NCI-H460 (cell line): Measurements from ENCODE around the gene MYO5A. TPM values are rescaled to one million over a fixed set of nuclear protein-coding genes. Genes with fewer than 3 reads are reported as not detected.

Experiments
- DNase-seq: peaks from one replicate; pipeline ENCODE4 v3.0.0-alpha.2; 2016; ENCODE audit warnings: low read depth; ENCODE audit errors: extremely low read depth
- total RNA-seq: library from RNA; depleted of rRNA; stranded (reverse); fragments of >200 nt; shearing (Covaris generic); gene quantifications from 2 replicates; pipeline ENCODE4 v1.2.3, GENCODE V29; 2014

The MYO5A gene
- total RNA-seq, 1 experiment from 2014 or later: 12.6 TPM

GRCh38 chr15:52338058-52338457 is 190.6 kb downstream of the MYO5A start:
- no peak for DNase-seq

- no peak for DNase-seq
These were observed 191.4 kb downstream of the MYO5A start for GRCh38 chr15:52337198-52337853.

- DNase-seq: no peak
These were observed 192.2 kb downstream of the MYO5A start for GRCh38 chr15:52336529-52336928.

- DNase-seq: peak; percentile 15
These were observed 194.1 kb downstream of the MYO5A start for GRCh38 chr15:52334491-52335160.

GRCh38 chr15:52331490-52332240 is 197.0 kb downstream of the MYO5A start:
- peak; percentile 40 for DNase-seq

- DNase-seq: no peak
These were observed 198.7 kb downstream of the MYO5A start for GRCh38 chr15:52329987-52330386.

GRCh38 chr15:52329150-52329549 is 199.5 kb downstream of the MYO5A start:
- no peak for DNase-seq

- no peak for DNase-seq
These were observed 200.0 kb downstream of the MYO5A start for GRCh38 chr15:52328680-52329079.

- no peak for DNase-seq
These were observed 201.9 kb downstream of the MYO5A start for GRCh38 chr15:52326756-52327155.

- no peak for DNase-seq
These were observed 204.6 kb downstream of the MYO5A start for GRCh38 chr15:52324109-52324508.

GRCh38 chr15:52318729-52319500 is 209.8 kb downstream of the MYO5A start:
- DNase-seq: no peak

- DNase-seq: no peak
These were observed 211.0 kb downstream of the MYO5A start for GRCh38 chr15:52317688-52318087.

GRCh38 chr15:52317022-52317421 is 211.7 kb downstream of the MYO5A start:
- DNase-seq: no peak

GRCh38 chr15:52309154-52309548 is 219.5 kb downstream of the MYO5A start:
- no peak for DNase-seq

- no peak for DNase-seq
These were observed 220.1 kb downstream of the MYO5A start for GRCh38 chr15:52308446-52309153.

- no peak for DNase-seq
These were observed 220.8 kb downstream of the MYO5A start for GRCh38 chr15:52307847-52308246.

GRCh38 chr15:52306270-52306669 is 222.4 kb downstream of the MYO5A start:
- peak; percentile 38 for DNase-seq

- no peak for DNase-seq
These were observed 225.4 kb downstream of the MYO5A start for GRCh38 chr15:52303093-52303772.

GRCh38 chr15:52301265-52301847 is 227.3 kb downstream of the MYO5A start:
- DNase-seq: no peak
